Measurements from ENCODE around the gene VWA5B2.

GRCh38 chr3:184209146-184209923 is 20.1 kb upstream of the VWA5B2 start:
- TF ChIP-seq CTCF (IDR thresholded peaks at IDR 0.05; ENCODE audit: borderline replicate concordance, extremely low read depth, low read length, poor library complexity, severe bottlenecking) = no peak
- TF ChIP-seq EZH2 (IDR thresholded peaks at IDR 0.05; ENCODE audit: borderline replicate concordance, low read depth, low read length, severe bottlenecking) = no peak
